Rectal smooth muscle tissue (tissue), 1 donor: Measurements from ENCODE around the gene PRKCI.
A peak's percentile ranks its signal among the peaks of the same experiment; 100 is the strongest.
"Not testable (repeated sequence)": the region's sequence is repeated elsewhere in the genome, so short reads cannot be mapped to it uniquely, and the experiment has no call there.

Experiments
- H3K27ac ChIP-seq: one replicate; pipeline ENCODE4 v1.7.0; 2013; ENCODE audit warnings: low read depth, low read length, inconsistent platforms
- H3K27me3 ChIP-seq: one replicate; pipeline ENCODE4 v1.7.0; 2013; ENCODE audit warnings: low read length; ENCODE audit not compliant: control insufficient read depth, insufficient read depth
- H3K36me3 ChIP-seq: one replicate; pipeline ENCODE4 v1.7.0; 2013; ENCODE audit warnings: low read length; ENCODE audit not compliant: control insufficient read depth, insufficient read depth
- H3K4me1 ChIP-seq: one replicate; pipeline ENCODE4 v1.7.0; 2013; ENCODE audit warnings: low read length; ENCODE audit not compliant: control insufficient read depth, insufficient read depth
- H3K4me3 ChIP-seq: one replicate; pipeline ENCODE4 v1.7.0; 2013; ENCODE audit warnings: low read length
- H3K9ac ChIP-seq: one replicate; pipeline ENCODE4 v1.7.0; 2013; ENCODE audit warnings: low read length

Gene PRKCI

GRCh38 chr3:170204023-170204472, 18.2 kb upstream of the PRKCI start:
- no peaks in the 10 kb centered on the region for H3K36me3 ChIP-seq
- no peak overlapping the region for H3K27ac ChIP-seq
- no peak overlapping the region for H3K4me3 ChIP-seq
- no peaks in the 10 kb centered on the region for H3K27me3 ChIP-seq
- H3K4me1 ChIP-seq: no peaks in the 10 kb centered on the region
- no peak overlapping the region for H3K9ac ChIP-seq

GRCh38 chr3:170204509-170204908, 17.7 kb upstream of the PRKCI start:
- no peaks in the 10 kb centered on the region for H3K4me1 ChIP-seq
- H3K27ac ChIP-seq: no peak overlapping the region
- H3K36me3 ChIP-seq: no peaks in the 10 kb centered on the region
- H3K9ac ChIP-seq: no peak overlapping the region
- no peak overlapping the region for H3K4me3 ChIP-seq
- H3K27me3 ChIP-seq: no peaks in the 10 kb centered on the region

DNA sequence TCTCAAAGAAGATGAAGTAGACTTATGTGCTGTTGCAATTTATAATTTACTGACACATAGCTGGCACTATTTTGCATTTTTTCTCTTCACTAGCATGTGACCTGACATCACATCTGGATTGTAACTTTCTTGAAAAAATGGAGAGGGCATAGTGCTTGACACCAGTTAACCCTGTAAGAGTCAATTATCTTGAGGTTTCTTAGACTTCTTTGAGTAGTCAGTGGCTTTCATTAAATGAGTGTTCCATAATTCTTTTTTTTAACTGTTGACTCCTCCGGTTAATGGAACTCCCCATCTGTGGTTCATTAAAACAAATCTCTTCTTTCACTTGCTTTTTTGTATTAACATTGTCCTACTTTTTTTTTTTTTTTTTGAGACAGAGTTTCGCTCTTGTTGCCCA, 16.9 kb upstream of the PRKCI start:
- Histone ChIP-seq H3K9ac (no peak overlapping the region), H3K27me3 (no peaks in the 10 kb centered on the region), H3K27ac (no peak overlapping the region), H3K4me1 (no peaks in the 10 kb centered on the region), H3K4me3 (no peak overlapping the region), H3K36me3 (no peaks in the 10 kb centered on the region)

DNA sequence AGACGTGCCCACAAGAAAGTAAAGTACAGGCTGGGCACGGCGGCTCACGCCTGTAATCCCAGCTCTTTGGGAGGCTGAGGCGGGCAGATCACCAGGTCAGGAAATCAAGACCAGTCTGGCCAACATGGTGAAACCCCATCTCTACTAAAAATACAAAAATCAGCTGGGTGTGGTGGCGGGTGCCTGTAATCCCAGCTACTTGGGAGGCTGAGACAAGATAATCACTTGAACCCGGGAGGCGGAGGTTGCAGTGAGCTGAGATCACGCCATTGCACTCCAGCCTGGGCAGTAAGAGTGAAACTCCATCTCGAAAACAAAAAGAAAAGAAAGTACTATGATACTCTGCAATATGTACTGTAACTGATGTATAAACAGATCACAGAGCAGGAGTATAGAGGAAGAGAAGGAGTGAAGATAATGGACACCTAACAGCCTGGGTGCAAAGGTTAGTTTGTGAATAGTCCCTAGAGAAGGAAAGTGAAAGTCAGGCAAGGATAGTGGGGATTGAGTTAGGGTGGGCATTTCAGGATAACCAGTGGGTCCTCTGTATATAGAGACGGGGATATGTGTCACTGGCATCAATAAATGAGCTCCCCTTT, 16.0 kb upstream of the PRKCI start:
- H3K36me3 ChIP-seq, H3K4me3 ChIP-seq, H3K27ac ChIP-seq, H3K4me1 ChIP-seq, H3K27me3 ChIP-seq, H3K9ac ChIP-seq: not testable (repeated sequence)

- no peaks in the 10 kb centered on the region for H3K27me3 ChIP-seq
- H3K4me1 ChIP-seq: no peaks in the 10 kb centered on the region
- H3K4me3 ChIP-seq: no peak overlapping the region
- no peak overlapping the region for H3K27ac ChIP-seq
- no peaks in the 10 kb centered on the region for H3K36me3 ChIP-seq
- H3K9ac ChIP-seq: no peak overlapping the region
These were observed 14.5 kb upstream of the PRKCI start for GRCh38 chr3:170207717-170208116.

DNA sequence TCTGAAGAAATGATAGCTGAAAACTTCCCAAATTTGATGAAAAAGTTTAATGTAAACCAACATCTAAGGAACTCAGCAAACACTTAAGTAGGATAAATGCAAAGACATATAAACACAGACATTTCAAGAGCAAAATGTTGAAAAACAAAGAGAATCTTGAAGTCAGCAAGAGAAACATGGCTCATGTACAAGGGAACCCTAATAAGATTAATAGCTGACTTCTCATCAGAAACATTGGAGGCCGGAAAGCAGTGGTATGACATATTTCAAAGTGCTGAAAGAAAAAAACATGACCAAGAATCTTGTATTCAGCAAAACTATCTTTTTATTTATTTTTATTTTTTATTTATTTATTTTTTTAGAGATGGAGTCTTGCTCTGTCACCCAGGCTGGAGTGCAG, 10.6 kb upstream of the PRKCI start:
- Histone ChIP-seq H3K27ac (no peak overlapping the region), H3K9ac (no peak overlapping the region), H3K4me1 (no peaks in the 10 kb centered on the region), H3K27me3 (no peaks in the 10 kb centered on the region), H3K4me3 (no peak overlapping the region), H3K36me3 (no peaks in the 10 kb centered on the region)

GRCh38 chr3:170219850-170220249, 2.4 kb upstream of the PRKCI start:
- no peak overlapping the region for H3K9ac ChIP-seq
- no peaks in the 10 kb centered on the region for H3K36me3 ChIP-seq

GRCh38 chr3:170220871-170221270, 1.4 kb upstream of the PRKCI start:
- Histone ChIP-seq H3K27ac (no peak overlapping the region), H3K4me1 (no peaks in the 10 kb centered on the region), H3K9ac (no peak overlapping the region), H3K27me3 (no peaks in the 10 kb centered on the region), H3K36me3 (no peaks in the 10 kb centered on the region), H3K4me3 (no peak overlapping the region)

More at GRCh38 chr3:170219850-170220249, 2.4 kb upstream of the PRKCI start:
- Histone ChIP-seq H3K4me1 (no peaks in the 10 kb centered on the region), H3K27me3 (no peaks in the 10 kb centered on the region), H3K27ac (no peak overlapping the region), H3K4me3 (no peak overlapping the region)

GRCh38 chr3:170222647-170223541, 670 bp downstream of the PRKCI start:
- Histone ChIP-seq H3K9ac (peak overlapping the region; percentile 21), H3K36me3 (no peaks in the 10 kb centered on the region), H3K27ac (peak overlapping the region; percentile 96), H3K4me3 (peak overlapping the region; percentile 80), H3K27me3 (no peaks in the 10 kb centered on the region), H3K4me1 (no peaks in the 10 kb centered on the region)

GRCh38 chr3:170225166-170225565, 2.9 kb downstream of the PRKCI start:
- no peaks in the 10 kb centered on the region for H3K36me3 ChIP-seq
- H3K27me3 ChIP-seq: no peaks in the 10 kb centered on the region
- no peak overlapping the region for H3K4me3 ChIP-seq
- no peak overlapping the region for H3K27ac ChIP-seq
- no peak overlapping the region for H3K9ac ChIP-seq
- H3K4me1 ChIP-seq: no peaks in the 10 kb centered on the region

DNA sequence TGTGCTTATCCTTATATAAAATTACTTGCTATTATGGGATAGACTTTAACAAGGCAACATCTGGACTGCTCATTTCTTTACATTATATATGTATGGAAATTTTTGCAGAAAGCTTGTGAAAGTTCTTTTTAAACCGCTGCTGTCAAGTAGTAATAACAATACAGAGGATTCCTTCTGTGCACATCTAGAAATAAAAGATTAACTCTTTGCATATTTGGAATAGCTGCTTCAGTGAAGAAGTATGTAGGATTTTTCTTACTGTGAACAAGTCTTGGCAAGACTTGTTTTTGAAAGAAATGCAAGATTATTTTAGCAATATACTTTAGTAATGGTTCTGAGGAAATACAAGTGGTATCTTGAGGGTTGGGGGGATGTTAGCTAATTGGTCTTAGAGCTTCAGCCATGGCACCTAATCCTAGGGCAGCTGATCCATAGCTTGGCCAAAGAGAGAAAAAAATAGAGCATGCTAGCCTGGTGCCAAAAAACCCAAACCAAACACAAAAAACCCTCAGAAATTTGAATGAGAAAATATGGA, 4.3 kb downstream of the PRKCI start:
- Histone ChIP-seq H3K4me1 (no peaks in the 10 kb centered on the region), H3K4me3 (no peak overlapping the region), H3K27me3 (no peaks in the 10 kb centered on the region), H3K9ac (no peak overlapping the region), H3K27ac (no peak overlapping the region), H3K36me3 (no peaks in the 10 kb centered on the region)

- no peak overlapping the region for H3K9ac ChIP-seq
- H3K27me3 ChIP-seq: no peaks in the 10 kb centered on the region
- no peaks in the 10 kb centered on the region for H3K4me1 ChIP-seq
- no peak overlapping the region for H3K4me3 ChIP-seq
- no peaks in the 10 kb centered on the region for H3K36me3 ChIP-seq
- H3K27ac ChIP-seq: no peak overlapping the region
These were observed 6.0 kb downstream of the PRKCI start for GRCh38 chr3:170228093-170228766.
